Measurements from ENCODE around the gene EML1.
"Not testable (repeated sequence)": the region's sequence is repeated elsewhere in the genome, so short reads cannot be mapped to it uniquely, and the experiment has no call there.

EML1 gene

DNA sequence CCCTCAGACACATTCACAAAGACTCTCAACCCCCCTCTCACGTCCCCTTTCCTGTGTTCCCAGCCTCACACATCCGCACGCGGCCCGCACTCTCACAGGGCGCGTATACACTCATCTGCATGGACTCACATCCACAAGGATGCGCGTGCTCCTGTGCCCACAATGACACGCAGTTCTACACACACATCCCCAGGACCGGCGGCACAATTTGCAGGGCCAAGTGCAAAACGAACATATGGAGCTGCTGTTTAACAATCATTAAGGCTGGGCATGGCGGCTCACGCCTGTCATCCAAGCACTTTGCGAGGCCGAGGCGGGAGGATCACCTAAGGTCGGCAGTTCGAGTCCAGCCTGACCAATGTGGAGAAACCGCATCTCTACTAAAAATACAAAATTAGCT lies 36.4 kb upstream of the EML1 start:
- DNase-seq = no peak

DNA sequence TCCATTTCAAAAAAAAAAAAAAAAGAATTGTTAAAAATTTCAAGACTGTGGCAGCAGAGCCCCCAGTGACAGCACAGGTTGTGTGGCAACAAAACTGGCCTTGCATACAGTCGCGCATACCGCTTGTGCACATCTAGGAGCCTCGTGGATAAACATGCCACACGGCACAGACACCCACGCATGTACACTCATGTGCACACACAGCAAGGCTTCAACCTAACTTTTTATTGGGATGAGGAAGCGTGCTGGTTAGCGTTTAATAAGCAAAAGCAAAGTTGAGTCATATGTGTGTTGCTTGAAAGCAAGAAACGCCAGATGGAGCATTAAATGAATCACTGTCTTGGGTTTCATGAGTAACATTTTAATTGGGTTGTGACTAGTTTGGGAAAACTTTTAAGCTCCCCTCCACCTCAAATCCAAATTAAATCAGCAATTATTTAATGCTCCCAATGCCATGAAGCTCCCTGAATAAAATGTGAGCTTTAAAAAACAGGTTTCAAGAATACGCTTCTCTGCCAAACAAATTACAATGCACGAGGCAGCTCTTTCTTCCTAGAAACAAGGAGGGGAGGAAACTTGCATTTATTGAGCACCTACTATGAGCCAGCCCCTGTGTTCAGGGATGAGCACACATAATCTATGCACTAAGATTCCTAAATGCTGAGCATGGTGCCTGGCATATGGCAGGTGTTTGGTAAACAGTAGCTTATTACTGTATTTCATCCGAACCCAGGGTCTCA lies 35.7 kb upstream of the EML1 start:
- no peak for DNase-seq

DNA sequence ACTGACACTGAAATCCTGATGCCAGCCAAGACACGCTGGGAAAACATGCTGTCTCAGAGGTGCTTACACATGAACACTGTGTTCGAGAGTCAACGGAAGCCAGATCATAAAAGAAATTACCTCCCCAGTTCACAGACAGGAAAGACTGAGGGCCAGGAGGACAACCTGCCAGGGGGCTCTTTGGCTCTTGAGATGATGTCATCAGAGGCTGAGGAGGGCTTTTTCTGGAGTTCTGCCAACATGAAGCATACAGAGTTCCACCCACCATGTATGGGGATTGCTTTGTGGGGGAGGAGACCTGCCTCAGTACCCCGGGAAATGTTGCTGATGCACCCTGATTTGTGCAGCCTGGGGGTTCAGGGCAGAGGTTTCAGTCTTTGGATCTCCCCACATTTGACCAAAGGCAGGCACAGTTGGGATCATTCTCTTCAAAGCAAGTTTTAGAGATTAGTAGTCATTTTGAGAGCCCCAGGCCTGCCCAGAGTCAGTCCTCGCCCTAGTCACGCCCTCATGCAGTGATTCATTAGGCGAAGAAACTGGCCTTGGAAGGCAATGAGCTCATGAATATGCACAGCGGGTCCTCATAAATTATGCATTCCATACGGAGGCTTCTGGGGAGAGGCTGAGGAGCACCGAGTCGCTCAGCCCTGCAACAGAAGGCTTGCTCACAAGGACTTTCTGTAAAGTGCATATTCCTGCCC lies 34.9 kb upstream of the EML1 start:
- no peak for DNase-seq

DNA sequence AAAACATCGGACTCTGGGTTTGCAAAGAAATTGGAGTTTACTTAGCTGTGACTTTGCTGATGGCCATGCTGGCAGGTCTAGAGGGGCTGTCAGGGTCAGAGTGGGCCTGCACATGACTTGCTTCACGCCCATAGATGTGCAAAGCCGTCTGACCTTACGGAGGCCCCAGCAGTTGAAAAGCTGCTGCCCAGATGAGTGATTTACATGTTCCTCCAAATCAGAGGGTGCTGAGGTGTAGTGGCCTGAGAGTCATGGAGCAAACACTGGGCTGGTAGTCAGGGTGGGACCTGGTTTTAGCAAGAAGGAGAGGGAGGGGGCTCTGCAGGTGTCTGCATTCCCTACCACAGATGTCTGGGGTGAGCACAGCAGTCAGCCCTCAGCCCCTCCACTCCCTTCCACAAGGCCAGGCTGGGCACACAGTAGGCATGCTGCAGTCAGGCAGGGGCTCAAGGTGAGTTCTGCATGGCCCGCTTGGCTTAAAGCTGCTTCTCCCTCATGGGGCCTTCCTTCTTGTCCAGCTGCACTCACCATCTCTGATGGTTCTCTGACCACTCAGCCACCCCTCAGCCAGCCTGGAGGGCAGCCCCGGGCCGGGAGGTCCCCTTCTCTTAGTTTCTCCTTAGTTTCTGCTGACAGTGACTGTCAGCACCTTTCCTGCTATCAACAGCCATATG lies 34.2 kb upstream of the EML1 start:
- no peak for DNase-seq

DNA sequence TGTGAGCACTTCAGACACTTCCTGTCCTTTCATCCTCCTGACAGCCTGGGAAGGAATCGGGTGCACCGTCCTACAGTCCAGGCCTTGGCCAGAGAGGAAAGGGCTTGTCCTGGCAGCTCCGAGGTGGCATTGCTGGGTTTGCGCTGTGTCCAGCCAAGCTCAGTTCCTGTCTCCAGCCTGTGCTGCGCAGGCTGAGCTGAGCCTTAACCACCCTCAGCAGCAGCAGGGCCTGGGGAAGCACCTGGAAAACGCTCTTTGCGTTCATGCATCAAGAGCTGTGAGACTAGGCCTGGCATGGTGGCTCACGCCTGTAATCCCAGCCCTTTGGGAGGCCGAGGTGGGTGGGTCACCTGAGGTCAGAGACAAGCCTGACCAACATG lies 33.7 kb upstream of the EML1 start:
- DNase-seq = no peak

DNA sequence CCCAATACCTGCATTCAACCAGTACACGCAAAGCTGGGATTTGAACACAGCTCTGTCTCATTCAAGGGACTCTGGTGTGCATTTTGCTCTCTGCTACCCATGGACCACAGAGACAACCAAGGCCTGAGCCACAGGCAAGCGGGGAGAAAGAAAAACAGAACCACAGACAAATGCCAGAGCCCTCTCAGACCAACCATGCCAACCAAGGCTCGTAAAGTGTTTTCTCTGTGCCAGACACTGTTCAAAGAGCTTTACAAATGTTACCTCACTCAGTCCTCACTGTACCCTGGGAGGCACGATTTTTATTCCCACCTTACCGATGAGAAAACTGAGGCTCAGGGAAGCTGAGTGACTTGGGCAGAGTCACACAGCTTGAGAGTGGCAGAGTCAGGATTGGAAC lies 32.4 kb upstream of the EML1 start:
- DNase-seq = no peak

DNA sequence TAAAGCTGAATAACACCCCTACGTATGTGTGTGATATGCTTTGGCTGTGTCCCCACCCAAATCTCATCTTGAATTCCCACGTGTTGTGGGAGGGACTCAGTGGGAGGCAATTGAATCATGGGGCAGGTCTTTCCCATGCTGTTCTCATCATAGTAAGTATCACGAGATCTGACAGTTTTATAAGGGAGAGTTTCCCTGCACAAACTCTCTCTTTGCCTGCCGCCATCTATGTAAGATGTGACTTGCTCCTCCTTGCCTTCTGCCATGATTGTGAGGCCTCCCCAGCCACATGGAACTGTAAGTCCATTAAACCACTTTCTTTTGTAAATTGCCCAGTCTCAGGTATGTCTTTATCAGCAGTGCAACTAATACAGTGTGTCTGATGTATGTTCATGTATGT lies 30.3 kb upstream of the EML1 start:
- not testable (repeated sequence) for DNase-seq

DNA sequence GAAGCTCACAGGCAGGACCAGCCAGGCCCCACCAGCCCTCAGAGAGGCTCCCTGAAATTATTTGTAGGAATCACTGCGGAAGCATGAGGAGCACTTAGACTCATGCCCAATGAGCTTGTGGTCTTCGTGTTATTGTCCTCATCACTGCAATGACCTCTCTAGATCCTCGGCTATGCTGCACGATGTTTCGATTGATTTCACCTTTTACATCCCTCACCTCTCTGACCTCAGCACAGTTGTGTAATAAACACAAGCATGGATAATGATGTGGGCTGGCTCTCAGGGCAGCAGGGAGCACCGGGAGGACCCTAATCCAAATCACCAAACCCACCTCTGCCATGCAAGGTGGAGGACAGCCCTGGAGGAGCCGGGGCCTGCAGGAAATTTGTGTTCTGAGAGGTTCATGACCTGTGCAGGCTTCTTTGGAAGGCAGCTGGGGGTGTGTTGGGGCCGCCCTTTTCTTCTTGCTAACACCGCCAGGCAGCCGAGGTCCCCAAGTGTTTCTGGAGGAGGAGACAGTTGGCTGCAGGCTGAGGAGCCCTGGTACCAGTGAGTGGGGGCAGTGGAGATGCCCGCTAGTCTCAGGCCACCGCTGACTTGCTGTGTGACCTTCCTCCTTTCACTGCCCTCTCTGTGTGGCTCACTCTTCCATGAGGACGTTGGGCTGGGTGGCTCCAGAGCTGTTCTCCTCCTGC lies 29.5 kb upstream of the EML1 start:
- no peak for DNase-seq

DNA sequence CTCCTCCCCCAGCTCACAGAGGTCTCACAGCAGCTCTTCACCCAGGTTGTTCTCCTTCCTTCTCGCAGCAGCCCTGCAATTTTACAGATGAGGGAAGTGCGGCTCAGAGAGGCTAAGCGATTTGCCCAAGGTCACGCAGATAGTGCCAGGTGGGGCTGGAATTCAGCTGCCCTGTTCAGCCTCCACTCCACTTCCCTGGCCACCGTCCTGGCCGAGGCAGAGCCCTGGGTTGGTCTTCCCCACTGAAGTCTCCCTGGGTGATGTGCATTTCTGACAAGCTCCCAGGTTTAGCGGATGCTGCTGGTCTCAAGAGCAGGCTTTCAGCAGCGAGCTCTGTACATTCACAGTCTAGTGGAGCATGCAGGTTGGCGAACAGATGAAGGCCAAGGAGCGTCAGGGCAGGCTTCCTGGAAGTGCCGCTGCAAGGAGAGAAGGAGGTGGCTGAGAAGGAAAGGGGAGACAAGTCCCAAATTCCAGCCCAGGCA lies 28.9 kb upstream of the EML1 start:
- DNase-seq = no peak

DNA sequence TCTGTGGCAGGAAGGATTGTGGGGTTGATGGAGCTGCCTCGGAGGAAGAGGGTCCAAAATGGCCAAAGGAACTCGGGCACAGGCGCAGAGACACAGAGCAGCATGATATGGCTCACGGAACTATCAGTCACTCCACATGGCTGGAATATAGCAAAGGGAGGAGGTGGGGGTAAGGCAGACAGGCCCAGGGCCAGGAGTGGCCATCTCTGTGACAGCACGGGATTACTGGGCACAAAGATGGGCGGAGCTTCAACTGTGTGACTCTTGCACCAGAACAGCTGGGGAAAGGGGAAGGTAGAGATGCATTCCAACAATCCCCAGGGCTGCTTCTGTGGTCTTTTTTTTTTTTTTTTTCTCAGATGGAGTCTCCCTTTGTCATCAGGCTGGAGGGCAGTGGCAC lies 24.8 kb upstream of the EML1 start:
- DNase-seq = no peak

DNA sequence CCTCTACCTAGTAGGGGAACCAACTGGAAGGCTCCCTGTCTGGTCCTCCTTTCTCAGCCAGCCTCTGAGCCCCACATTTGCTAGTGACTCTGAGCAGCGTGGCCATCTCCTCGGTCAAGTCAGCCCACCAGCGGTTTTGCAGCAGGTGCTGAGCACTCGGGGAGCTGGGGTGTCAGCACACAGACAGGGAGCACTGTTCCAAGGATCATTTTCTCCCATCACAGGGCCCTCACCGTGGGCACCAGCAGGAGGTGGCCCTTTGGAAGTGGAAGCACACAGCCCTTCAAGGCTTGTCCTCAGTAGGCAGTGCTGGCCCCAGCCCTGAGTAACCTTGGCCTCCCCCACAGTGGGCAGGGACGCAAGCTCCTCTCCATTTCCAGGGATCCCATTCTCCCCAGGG lies 24.1 kb upstream of the EML1 start:
- no peak for DNase-seq

DNA sequence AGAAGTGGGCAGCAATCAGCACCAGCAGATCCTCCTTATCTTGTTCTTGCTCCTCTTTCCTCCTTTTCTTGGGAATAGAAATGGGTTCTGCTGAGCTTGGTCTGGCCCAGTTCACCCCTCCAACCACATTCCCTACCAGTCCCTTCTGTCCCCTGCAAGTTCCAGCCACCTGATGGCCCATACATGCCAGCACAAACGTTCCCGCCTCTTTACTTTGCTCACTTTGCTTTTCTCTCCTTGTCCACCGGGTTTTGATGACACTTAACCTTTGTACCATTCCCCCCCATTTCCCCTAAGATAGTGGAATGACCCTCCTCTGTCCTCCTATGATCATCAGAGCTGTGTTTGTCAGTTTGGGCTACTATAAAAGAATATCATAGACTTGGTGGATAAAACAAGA lies 23.4 kb upstream of the EML1 start:
- no peak for DNase-seq

DNA sequence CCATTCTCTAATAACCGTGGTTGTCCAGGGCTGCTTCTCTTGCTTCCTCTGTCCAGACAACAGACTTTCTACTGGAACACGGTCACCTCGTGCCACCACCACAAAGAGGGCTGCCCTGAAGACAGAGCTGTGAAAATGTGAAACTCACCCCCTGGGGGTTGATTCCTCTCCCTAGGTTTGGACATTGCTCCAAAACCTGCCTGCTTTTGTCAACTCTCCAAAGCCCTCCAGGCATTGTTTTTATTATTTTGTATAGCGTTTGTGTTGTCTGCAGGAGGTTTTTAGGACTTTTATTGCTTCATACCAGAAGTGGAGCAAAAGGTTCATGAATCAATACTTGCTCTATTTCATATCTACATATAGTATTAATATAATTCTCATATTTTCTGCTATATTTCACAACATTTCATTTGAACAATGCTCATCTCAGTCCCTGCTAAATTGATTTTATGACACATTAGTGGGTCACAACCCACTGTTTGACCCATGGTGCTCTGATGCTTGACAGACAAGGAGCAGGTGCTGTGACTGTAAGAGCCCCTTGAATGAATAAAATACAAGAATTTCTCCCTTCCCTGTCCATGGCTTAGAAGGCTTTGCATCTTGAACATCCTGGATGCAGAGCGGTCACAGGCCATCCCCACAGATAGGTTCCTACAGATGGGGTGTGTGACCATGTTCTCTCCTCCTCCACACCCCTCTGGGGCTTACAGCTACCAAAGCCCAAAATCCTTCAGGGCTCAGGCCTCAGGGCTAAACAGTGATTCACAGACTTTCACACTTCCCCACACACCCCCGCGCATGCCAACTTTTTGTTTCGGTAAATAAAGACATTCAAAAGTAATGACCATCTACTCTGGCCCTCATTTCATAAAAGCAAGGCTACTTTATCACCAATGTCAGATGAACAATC lies 20.6 kb upstream of the EML1 start:
- no peak for DNase-seq

DNA sequence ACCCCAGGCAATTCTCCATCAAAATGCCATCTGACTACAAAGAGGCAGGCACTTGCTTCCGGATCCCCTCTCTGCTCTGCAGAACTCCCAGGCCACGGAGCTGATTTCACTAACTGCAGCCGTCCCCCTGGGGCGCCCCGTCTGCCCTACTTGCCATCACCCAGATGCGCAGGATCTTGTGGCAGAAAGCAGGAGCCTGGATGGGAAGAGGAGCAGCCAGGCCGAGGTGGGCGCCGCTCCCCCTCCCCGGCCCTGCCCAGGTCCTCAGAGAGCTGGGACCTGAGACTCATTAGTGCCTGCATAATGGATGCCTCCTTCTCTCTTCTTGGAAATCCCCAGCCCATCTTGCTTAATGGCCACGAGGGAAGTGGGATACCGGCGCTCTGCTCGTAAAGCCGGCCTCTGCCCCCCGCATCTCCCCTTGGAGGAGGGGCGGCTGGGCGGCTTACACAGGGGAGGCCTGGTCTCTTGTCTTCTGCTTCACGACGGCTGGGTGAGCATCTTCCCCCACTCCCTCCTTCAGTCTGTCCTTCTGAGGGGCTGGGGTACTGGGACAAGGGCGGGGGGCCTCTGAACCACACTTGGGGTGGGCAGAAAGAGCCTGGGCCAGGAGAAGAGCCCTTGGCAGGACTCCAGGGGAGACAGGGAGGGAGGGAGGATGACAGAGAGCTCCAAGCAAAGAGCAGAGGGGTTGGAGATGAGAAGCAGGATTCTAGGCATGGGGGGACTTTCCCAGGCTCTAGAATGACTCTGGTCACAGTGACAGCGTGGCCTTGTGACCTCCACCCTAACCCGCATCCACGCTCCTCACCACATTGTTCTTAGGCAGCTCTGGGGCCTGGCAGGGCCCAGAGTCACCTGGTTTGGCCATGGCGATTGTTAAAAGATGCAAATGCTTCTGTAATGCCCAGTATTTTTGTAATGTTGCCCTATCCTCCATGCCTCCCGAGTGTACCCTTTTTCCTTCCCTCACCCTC lies 19.4 kb upstream of the EML1 start:
- no peak for DNase-seq

DNA sequence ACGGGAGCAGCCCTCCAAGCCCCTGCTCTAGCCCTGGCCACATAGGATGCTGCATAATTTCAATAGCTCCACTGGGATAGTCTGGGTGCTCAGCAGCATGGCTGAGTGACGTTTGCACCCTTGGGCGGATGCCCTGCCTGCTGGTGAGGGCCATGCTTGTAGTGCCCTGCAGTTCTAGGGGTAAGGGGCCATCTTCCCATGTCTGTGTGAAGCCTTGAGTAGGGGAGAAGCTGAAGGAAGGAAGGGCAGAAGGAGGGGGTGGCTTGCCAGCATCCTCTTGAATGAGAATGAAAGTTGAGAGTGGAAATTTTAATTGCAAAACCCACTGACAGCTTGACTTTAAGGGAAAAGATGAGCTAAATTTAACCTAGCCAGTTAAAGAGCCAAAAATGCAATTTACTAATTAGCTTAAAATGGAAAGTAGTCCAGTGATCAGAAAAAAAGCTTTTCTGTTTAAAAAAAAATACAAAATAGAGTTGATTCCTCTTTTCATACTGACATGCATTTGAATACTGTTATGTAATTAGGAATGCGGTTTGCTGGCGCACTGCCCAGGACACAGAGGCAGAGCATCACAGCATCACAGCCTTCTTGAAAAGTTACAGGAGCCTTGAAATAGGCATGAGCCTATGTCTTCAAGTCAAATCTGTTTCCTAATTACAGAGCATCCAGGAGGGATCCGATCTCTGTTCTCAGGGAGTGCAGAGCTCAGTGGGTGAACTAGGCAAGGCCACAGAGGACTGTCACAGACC lies 18.5 kb upstream of the EML1 start:
- no peak for DNase-seq

DNA sequence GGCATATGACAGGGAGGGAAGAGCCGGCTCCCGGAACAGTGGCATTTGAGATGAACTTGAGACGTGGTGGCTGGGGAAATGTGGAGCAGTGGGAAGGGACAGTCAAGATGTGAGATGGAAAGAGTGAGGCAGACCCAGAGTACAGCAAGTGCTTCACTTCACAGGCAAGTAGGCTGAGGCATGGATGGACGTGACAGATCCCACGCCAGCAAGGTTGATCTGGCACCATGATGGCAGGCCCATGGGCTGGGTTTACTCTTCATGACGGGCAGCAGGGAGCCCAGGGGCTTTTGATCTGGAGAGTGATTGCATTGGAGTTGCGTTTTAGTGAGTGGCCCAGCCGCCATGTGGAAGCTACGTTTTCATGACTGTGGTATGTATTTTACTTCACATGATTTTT lies 17.9 kb upstream of the EML1 start:
- DNase-seq = no peak

DNA sequence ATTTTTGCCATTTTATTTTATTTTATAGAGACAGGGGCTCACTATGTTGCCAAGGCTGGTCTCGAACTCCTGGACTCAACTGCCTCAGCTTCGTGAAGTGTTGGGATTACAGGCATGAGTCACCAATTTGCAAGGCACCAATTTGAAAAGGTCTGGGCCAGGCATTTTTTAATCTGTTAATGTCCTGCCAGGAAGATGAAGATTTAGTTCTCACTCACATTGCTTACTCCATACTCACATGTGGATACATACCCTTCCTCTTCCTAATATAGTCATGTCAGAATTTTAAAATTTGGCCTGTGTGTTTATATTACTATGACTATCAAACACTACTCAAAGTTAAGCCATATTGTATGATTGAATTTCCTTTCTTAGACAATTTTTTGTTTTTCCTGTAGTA lies 15.3 kb upstream of the EML1 start:
- DNase-seq = no peak

DNA sequence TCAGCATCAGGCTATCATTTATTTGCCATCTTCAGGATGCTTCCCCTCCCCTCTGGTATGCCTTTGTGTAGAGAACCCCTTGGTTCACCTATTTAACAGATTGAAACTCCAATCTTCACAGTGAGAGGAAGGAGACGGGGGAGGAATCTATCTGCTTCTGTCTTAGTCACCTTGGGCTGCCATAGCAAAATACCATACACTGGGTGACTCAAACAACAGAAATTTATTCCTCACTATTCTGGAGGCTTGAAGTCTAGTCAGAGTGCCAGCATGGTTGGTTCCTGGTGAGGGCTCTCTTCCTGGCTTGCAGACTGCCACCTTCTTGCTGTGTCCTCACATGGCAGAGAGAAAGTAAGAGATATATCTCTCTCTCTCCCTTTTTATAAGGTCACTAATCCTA lies 13.5 kb upstream of the EML1 start:
- no peak for DNase-seq

DNA sequence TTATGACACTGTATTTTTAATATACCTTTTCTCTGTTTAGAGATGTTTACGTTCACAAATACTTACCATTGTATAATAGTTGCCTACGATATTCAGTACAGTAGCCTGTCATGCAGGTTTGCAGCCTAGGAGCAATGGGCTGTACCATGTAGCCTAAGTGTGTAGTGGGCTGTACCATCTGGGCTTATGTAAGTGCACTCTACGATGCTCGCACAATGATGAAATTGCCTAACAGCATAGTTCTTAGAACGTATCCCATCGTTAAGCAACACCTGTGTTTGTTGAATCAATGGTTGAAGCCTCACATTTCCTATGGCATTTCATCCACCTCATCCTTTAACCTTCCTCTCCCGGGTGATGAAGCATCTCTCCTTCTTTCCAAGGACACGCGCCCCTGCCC lies 12.5 kb upstream of the EML1 start:
- peak; percentile 46 for DNase-seq

DNA sequence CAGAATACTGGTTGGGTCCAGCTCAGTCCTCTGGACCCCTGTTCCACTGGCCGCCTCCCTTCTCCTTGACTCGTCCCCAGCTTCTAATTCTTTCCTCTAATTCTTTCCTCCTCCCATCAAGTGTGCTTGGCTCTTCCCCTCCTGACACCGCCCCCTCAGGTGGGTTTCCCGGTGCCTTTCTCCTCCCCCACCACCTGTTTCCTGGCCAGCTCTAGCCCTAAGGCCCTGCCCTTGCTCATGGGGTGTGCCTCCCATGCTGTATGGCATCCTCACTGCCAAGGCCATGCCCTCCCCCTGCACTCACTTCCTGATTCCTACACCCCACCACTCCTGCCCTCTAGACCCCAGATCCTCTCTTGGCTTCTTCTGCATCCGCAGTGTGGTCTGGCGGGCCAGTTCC lies 12.1 kb upstream of the EML1 start:
- no peak for DNase-seq
